ENCODE results near the gene KIF3B. TPM values are rescaled to one million over a fixed set of nuclear protein-coding genes. Genes with fewer than 3 reads are reported as not detected.
A peak's percentile ranks its signal among the peaks of the same experiment; 100 is the strongest.
"Not testable (repeated sequence)": the region's sequence is repeated elsewhere in the genome, so short reads cannot be mapped to it uniquely, and the experiment has no call there.

Gene KIF3B
- total and polyA plus RNA-seq, 11 donors = 3.2 to 25.4 (median 11.4) TPM

DNA sequence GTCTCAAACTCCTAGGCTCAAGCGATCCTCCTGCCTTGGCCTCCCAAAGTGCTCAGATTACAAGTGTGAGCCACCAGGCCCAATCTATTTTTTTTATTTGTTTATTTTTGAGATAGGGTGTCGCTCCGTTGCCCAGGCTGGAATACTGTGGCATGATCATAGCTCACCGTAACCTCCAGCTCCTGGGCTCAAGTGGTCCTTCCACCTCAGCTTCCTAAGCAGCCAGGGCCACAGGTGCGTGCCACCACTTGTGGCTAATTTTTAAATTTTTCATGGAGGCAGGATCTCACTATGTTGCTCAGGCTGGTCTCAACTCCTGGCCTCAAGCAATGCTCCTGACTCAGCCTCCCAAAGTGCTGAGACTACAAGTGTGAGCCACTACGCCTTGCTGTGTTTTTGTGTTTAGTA is 9.8 kb downstream of the KIF3B start:
- ATAC-seq (no peak), DNase-seq (no peak)
- TF ChIP-seq POLR2A (IDR thresholded peaks at IDR 0.05) = no peak
- TF ChIP-seq, protein P1, sequence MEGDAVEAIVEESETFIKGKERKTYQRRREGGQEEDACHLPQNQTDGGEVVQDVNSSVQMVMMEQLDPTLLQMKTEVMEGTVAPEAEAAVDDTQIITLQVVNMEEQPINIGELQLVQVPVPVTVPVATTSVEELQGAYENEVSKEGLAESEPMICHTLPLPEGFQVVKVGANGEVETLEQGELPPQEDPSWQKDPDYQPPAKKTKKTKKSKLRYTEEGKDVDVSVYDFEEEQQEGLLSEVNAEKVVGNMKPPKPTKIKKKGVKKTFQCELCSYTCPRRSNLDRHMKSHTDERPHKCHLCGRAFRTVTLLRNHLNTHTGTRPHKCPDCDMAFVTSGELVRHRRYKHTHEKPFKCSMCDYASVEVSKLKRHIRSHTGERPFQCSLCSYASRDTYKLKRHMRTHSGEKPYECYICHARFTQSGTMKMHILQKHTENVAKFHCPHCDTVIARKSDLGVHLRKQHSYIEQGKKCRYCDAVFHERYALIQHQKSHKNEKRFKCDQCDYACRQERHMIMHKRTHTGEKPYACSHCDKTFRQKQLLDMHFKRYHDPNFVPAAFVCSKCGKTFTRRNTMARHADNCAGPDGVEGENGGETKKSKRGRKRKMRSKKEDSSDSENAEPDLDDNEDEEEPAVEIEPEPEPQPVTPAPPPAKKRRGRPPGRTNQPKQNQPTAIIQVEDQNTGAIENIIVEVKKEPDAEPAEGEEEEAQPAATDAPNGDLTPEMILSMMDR (IDR thresholded peaks at IDR 0.05) = no peak
- WGBS, 4 donors = 96 to 99% (median 98%) methylated on average over 6 of the region's 6 CpGs
- peak overlapping the region in 2 of 12 donors; percentile 4 to 52 for H3K27ac ChIP-seq
- intact Hi-C loops (cut with DNase I) = loop anchor here in 2 of 10 donors (5.0 to 10.0 kb wide), 3 partner anchors 45 to 70 kb away; partner anchors contain the start of gene ASXL1 (in 1 of the 2)
- H3K27me3 ChIP-seq = no peaks in the 10 kb centered on the region
- no peak overlapping the region for H3K4me3 ChIP-seq
- peaks cover 0 to 7% (median 0%) of the 10 kb centered on the region in 9 donors for H3K36me3 ChIP-seq
- H3K4me1 ChIP-seq = peaks cover 3 to 34% (median 22%) of the 10 kb centered on the region in 12 donors
- no peaks in the 10 kb centered on the region for H3K9me3 ChIP-seq

DNA sequence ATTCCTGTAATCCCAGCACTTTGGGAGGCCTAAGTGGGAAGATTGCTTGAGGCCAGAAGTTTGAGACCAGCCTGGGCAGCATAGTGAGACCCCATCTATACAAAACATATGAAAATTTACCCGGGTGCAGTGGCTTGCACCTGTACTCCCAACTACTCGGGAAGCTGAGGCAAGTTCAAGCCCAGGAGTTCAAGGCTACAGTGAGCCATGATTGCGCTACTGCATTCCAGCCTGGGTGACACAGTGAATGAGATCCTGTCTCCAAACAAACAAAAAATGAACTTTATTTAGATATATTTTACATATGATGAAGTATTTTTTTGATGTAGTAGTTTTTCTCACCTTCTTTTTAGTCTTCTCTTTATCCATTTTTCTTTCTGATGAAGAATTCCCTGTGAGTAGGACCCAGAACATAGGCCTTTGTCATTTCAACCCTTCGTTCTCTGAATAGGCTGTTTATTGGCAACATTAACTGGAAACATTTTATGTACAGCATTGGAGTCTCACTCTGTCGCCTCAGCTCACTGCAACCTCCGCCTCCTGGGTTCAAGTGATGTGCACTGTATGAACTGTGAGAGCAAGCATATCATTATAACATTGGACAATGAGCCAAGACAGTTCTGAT is 10.9 kb downstream of the KIF3B start:
- Histone ChIP-seq H3K9me3 (no peaks in the 10 kb centered on the region), H3K27me3 (no peaks in the 10 kb centered on the region), H3K4me1 (peaks cover 3 to 34% (median 21%) of the 10 kb centered on the region in 12 donors), H3K36me3 (peaks cover 0 to 7% (median 0%) of the 10 kb centered on the region in 9 donors), H3K4me3 (no peak overlapping the region), H3K27ac (no peak overlapping the region)
- intact Hi-C loops (cut with DNase I) = loop anchor here in 2 of 10 donors (5.0 to 10.0 kb wide), 3 partner anchors 44 to 69 kb away; partner anchors contain the start of gene ASXL1 (in 1 of the 2)
- TF ChIP-seq, protein P1 (IDR thresholded peaks at IDR 0.05) = no peak
- no peak for TF ChIP-seq POLR2A (IDR thresholded peaks at IDR 0.05)
- WGBS, 4 donors = 76 to 91% (median 84%) methylated on average over 6 of the region's 6 CpGs
- no peak for DNase-seq
- no peak for ATAC-seq

DNA sequence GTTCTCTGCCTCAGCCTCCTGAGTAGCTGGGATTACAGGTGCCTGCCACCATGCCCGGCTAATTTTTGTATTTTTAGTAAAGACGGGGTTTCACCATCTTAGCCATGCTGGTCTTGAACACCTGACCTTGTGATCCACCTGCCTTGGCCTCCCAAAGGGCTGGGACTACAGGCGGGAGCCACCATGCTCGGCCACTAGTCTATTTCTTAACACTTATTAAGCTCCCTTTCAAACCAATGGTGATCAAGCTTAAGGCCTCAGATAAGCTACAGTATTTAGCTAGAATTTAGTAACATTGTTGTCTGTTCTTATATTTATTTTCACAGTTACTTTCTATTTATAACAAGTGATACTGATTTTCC is 11.8 kb downstream of the KIF3B start:
- not testable (repeated sequence) for ATAC-seq
- intact Hi-C loops (cut with DNase I) = loop anchor here in 2 of 10 donors (5.0 to 10.0 kb wide), 3 partner anchors 43 to 68 kb away; partner anchors contain the start of gene ASXL1 (in 1 of the 2)

DNA sequence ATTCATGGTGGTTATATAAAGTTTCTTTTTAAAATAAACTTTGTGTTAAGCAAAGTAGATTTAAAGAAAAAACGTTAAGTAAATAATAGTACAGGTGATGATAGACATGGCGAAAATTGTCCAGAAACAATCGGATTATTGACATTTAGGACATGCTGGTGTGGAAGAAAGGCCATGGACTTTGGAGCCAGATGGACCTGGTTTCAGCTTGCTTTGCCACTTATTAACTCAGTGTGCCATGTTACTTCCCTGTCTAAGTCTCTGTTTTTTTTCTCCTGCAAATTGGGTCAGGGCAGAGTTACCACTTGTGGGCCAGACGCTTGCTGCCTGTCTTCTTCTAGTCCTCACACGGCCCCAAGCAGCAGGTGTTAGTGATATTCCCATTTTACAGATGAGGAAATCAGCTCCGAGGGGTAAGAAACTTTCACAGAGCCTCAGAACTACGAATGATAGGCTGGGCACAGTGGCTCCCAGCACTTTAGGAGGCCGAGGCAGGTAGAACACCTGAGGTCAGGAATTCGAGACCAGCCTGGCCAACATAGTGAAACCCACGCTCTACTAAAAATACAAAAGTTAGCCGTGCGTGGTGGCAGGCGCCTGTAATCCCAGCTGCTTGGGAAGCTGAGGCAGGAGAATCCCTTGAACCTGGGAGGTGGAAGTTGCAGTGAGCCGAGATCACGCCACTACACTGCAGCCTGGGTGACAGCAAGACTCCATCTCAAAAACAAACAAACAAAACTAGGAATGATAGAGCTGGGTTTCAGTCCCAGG is 12.4 kb downstream of the KIF3B start:
- Histone ChIP-seq H3K4me1 (peaks cover 3 to 27% (median 21%) of the 10 kb centered on the region in 12 donors), H3K27ac (no peak overlapping the region), H3K27me3 (no peaks in the 10 kb centered on the region), H3K4me3 (no peak overlapping the region), H3K9me3 (no peaks in the 10 kb centered on the region), H3K36me3 (peaks cover 0 to 7% (median 0%) of the 10 kb centered on the region in 9 donors)
- no peak for ATAC-seq
- WGBS, 4 donors = 88 to 95% (median 92%) methylated on average over 15 of the region's 15 CpGs
- intact Hi-C loops (cut with DNase I) = loop anchor here in 2 of 10 donors (5.0 to 10.0 kb wide), 3 partner anchors 42 to 67 kb away; partner anchors contain the start of gene ASXL1 (in 1 of the 2)
- no peak for DNase-seq
- TF ChIP-seq POLR2A (IDR thresholded peaks at IDR 0.05) = no peak
- TF ChIP-seq, protein P1 (IDR thresholded peaks at IDR 0.05) = no peak

More for the DNA sequence above, 11.8 kb downstream of the KIF3B start:
- H3K36me3 ChIP-seq, H3K4me3 ChIP-seq, H3K27me3 ChIP-seq, H3K27ac ChIP-seq, H3K9me3 ChIP-seq, DNase-seq: not testable (repeated sequence)
- peaks cover 3 to 32% (median 21%) of the 10 kb centered on the region in 12 donors for H3K4me1 ChIP-seq
- 93 to 99% (median 96%) methylated on average over 4 of the region's 4 CpGs for WGBS, 4 donors

Measured in heart left ventricle (tissue), 16 donors.